Type B pancreatic cell (in vitro differentiated cells): ENCODE results near the gene SLC18A2. TPM values are rescaled to one million over a fixed set of nuclear protein-coding genes. Genes with fewer than 3 reads are reported as not detected.

ENCODE experiments used
- DNase-seq: peaks from one replicate; pipeline ENCODE4 v3.0.0; 2021; ENCODE audit warnings: mixed read lengths; ENCODE audit not compliant: unreplicated experiment; ENCODE audit errors: extremely low spot score
- H3K27ac Mint-ChIP-seq: 2 replicates; pipeline ENCODE4 v1.8.0; 2021; ENCODE audit warnings: mild to moderate bottlenecking, mixed read lengths
- H3K27me3 Mint-ChIP-seq: 2 replicates; pipeline ENCODE4 v1.8.0; 2021; ENCODE audit warnings: mixed read lengths
- H3K36me3 Mint-ChIP-seq: 2 replicates; pipeline ENCODE4 v1.8.0; 2021; ENCODE audit warnings: mixed read lengths
- H3K4me1 Mint-ChIP-seq: one replicate; pipeline ENCODE4 v1.8.0; 2021; ENCODE audit warnings: mixed read lengths; ENCODE audit not compliant: unreplicated experiment
- H3K4me3 Mint-ChIP-seq: 2 replicates; pipeline ENCODE4 v1.8.0; 2021; ENCODE audit warnings: mild to moderate bottlenecking, mixed read lengths
- H3K9me3 Mint-ChIP-seq: 2 replicates; pipeline ENCODE4 v1.8.0; 2021; ENCODE audit warnings: mixed read lengths
- CTCF ChIP-seq: fragments of 200-600 bp; sonication (generic); conservative IDR thresholded peaks from 2 replicates; pipeline ENCODE4 v1.5.0; 2021; ENCODE audit warnings: antibody characterized with exemption, mild to moderate bottlenecking
- long read RNA-seq: library from polyadenylated mRNA; unstranded; transcript quantifications from one replicate; pipeline ENCODE4 v2.0.0, GENCODE V29; 2020
- total RNA-seq: library from RNA; stranded (reverse); gene quantifications from 2 replicates; pipeline ENCODE4 v1.2.1, GENCODE V29; 2021; ENCODE audit warnings: low replicate concordance

The SLC18A2 gene
- 1.8 and 2.7 TPM in 2 replicates for total RNA-seq
- long read RNA-seq, partial matches to known transcripts = 2 of 18 reads
- long read RNA-seq, other reads (novel, unspliced or antisense) = 12 of 18 reads

GRCh38 chr10:117240621-117241529 is at the start of gene SLC18A2:
SLC18A2 (plus strand) TSS chr10:117241114; CDS start chr10:117241694, 580 bp downstream.
- TF ChIP-seq CTCF = no peak
- H3K36me3 Mint-ChIP-seq = no peaks in the 10 kb centered on the region
- peaks cover 4% of the 10 kb centered on the region for H3K4me1 Mint-ChIP-seq
- no peaks in the 10 kb centered on the region for H3K9me3 Mint-ChIP-seq
- H3K27me3 Mint-ChIP-seq = peaks cover 82% of the 10 kb centered on the region
- no peak for DNase-seq
- H3K4me3 Mint-ChIP-seq = peak within 1 kb of the TSS; percentile 84
- no peak within 1 kb of the TSS for H3K27ac Mint-ChIP-seq

- no peaks in the 10 kb centered on the region for H3K9me3 Mint-ChIP-seq
- H3K36me3 Mint-ChIP-seq = no peaks in the 10 kb centered on the region
- H3K4me3 Mint-ChIP-seq = no peak within 1 kb of the TSS
- peaks cover 22% of the 10 kb centered on the region for H3K27me3 Mint-ChIP-seq
- no peak for DNase-seq
- no peak within 1 kb of the TSS for H3K27ac Mint-ChIP-seq
- TF ChIP-seq CTCF = no peak
- no peaks in the 10 kb centered on the region for H3K4me1 Mint-ChIP-seq
These were observed 43.7 kb upstream of the SLC18A2 start, which contains the start of gene KCNK18 for GRCh38 chr10:117197189-117197588. KCNK18 (plus strand) TSS chr10:117197489; CDS start chr10:117197489, 0 bp downstream.

- Mint-ChIP-seq H3K27ac (no peak overlapping the region), H3K4me3 (no peak overlapping the region), H3K36me3 (no peaks in the 10 kb centered on the region), H3K27me3 (peaks cover 22% of the 10 kb centered on the region), H3K4me1 (no peaks in the 10 kb centered on the region), H3K9me3 (no peaks in the 10 kb centered on the region)
- TF ChIP-seq CTCF = no peak
- no peak for DNase-seq
These were observed 42.8 kb upstream of the SLC18A2 start for GRCh38 chr10:117198088-117198487.

GRCh38 chr10:117201826-117202225 is 39.1 kb upstream of the SLC18A2 start:
- no peaks in the 10 kb centered on the region for H3K4me1 Mint-ChIP-seq
- DNase-seq = no peak
- TF ChIP-seq CTCF = no peak
- no peak overlapping the region for H3K4me3 Mint-ChIP-seq
- peaks cover 13% of the 10 kb centered on the region for H3K27me3 Mint-ChIP-seq
- no peak overlapping the region for H3K27ac Mint-ChIP-seq
- peaks cover 5% of the 10 kb centered on the region for H3K9me3 Mint-ChIP-seq
- no peaks in the 10 kb centered on the region for H3K36me3 Mint-ChIP-seq

GRCh38 chr10:117204316-117204715 is 36.6 kb upstream of the SLC18A2 start:
- Mint-ChIP-seq H3K9me3 (peaks cover 5% of the 10 kb centered on the region), H3K4me1 (no peaks in the 10 kb centered on the region), H3K27ac (no peak overlapping the region), H3K27me3 (peaks cover 15% of the 10 kb centered on the region), H3K36me3 (no peaks in the 10 kb centered on the region), H3K4me3 (no peak overlapping the region)
- TF ChIP-seq CTCF = no peak
- no peak for DNase-seq
